NCI-H524 treated with DMSO at 0.1 percent for 48 hours (cell line): ENCODE results near the gene GDF15.

ENCODE experiments used
- DNase-seq: peaks from one replicate; lab custom pipeline; 2025; lab: John Stamatoyannopoulos, UW

GDF15 gene

GRCh38 chr19:18419195-18419698 is 33.3 kb downstream of the GDF15 start, which contains the start of gene SSBP4:
TSS of gene SSBP4 (plus strand) at chr19:18419398. CDS start at chr19:18419649, 251 bp downstream.
- DNase-seq: no peak

- DNase-seq: peak; percentile 25
Observed at GRCh38 chr19:18419699-18420460, 33.9 kb downstream of the GDF15 start.

GRCh38 chr19:18420930-18421329 is 35.0 kb downstream of the GDF15 start:
- no peak for DNase-seq

- peak; percentile 53 for DNase-seq
Observed at GRCh38 chr19:18421371-18421959, 35.5 kb downstream of the GDF15 start.

- peak; percentile 82 for DNase-seq
Observed at GRCh38 chr19:18422530-18423191, 36.7 kb downstream of the GDF15 start.

GRCh38 chr19:18423258-18424020 is 37.5 kb downstream of the GDF15 start:
- no peak for DNase-seq

- no peak for DNase-seq
Observed at GRCh38 chr19:18424122-18424889, 38.3 kb downstream of the GDF15 start.

- no peak for DNase-seq
Observed at GRCh38 chr19:18424890-18425514, 39.0 kb downstream of the GDF15 start.

GRCh38 chr19:18425515-18426415 is 39.8 kb downstream of the GDF15 start:
- DNase-seq: no peak

- no peak for DNase-seq
Observed at GRCh38 chr19:18426416-18426767, 40.4 kb downstream of the GDF15 start.

- DNase-seq: no peak
Observed at GRCh38 chr19:18427080-18427742, 41.3 kb downstream of the GDF15 start.

GRCh38 chr19:18427743-18428113 is 41.8 kb downstream of the GDF15 start:
- no peak for DNase-seq

GRCh38 chr19:18428173-18428786 is 42.3 kb downstream of the GDF15 start:
- DNase-seq: peak; percentile 62

- peak; percentile 59 for DNase-seq
Observed at GRCh38 chr19:18428787-18429674, 43.1 kb downstream of the GDF15 start.

GRCh38 chr19:18429717-18430416 is 43.9 kb downstream of the GDF15 start:
- no peak for DNase-seq

- no peak for DNase-seq
Observed at GRCh38 chr19:18430417-18431144, 44.6 kb downstream of the GDF15 start.
